Sciatic nerve (tissue), 2 donors: ENCODE results near the gene VEGFC. TPM values are rescaled to one million over a fixed set of nuclear protein-coding genes. Genes with fewer than 3 reads are reported as not detected.

ENCODE experiments used
- ATAC-seq: fragments of 200-7000 bp; cut with Tn5 transposase; one replicate; pipeline ENCODE4 v1.9.1; 2020; ENCODE audit warnings: mild to moderate bottlenecking, moderate library complexity
- DNase-seq: peaks from one replicate; pipeline ENCODE4 v3.0.0-alpha.2; 2020; ENCODE audit warnings: low spot score
- intact Hi-C: fragments of 100-400 bp; cut with DNase I; formaldehyde crosslinking; loops from one replicate; pipeline ENCODE4 v1.14.2; 2022
- total RNA-seq: library from RNA; stranded (reverse); fragmentation: NEBNext Ultra II Directional; extraction: Animal tissue kit (Norgen Biotek cat#: 25700); gene quantifications from one replicate; pipeline ENCODE4 v1.2.1, GENCODE V29; 2021
- donor health status: DM: no; HTN: no; CAD: no.
- donor health status: DM: no; HTN: no; CAD: no.

Gene VEGFC
- total RNA-seq, 1 donor from 2014 or later, result 17.0 TPM

GRCh38 chr4:176775338-176775737 lies 17.4 kb downstream of the VEGFC start:
- ATAC-seq, result no peak
- intact Hi-C loops, result no loop called here
- DNase-seq, result no peak

GRCh38 chr4:176774852-176775251 lies 17.9 kb downstream of the VEGFC start:
- DNase-seq, result no peak
- intact Hi-C loops, result no loop called here
- no peak for ATAC-seq

DNA sequence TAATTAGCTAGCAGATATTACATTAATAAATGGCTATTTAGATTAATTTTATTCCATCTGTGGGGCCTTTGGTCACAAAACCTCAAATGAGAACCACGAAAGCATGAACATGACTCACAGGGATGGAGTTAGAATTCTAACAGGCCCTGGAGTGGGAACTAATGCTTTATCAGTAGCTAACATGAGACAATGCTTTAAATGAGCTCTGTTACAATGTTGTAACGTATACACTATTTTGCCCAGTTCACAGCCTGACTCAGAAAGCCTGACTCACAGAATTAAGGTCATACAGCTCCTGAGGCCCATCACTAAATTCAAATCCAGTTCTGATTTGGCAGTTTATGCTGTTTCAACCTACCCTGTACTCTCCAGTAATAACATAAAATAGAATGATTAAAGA lies 23.2 kb downstream of the VEGFC start:
- ATAC-seq (no peak), DNase-seq (no peak)
- intact Hi-C loops, result no loop called here

- ATAC-seq, result no peak
- intact Hi-C loops, result no loop called here
- DNase-seq, result no peak
Observed at GRCh38 chr4:176767183-176767582, 25.5 kb downstream of the VEGFC start.

GRCh38 chr4:176762661-176763308 lies 29.9 kb downstream of the VEGFC start:
- intact Hi-C loops, result no loop called here
- DNase-seq (no peak), ATAC-seq (no peak)

DNA sequence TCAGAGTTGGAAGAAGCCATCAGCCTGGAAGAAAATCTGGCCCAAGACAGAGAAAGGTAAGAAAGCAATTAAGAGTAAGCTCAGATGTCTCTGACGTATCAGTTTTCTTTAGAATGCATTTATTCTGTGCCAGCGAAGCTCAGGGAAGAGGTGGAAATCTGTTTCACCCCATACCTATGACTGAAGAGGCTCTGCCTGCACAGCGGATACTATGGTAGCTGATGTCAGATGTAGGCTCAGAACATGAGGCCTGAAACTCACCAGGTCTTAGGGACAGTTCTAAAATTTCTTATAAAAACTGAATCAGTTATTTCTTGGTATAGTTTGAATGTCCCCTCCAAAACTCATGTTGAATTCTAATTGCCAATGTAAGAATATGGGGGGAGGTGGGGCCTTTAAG lies 30.9 kb downstream of the VEGFC start:
- ATAC-seq (no peak), DNase-seq (no peak)
- intact Hi-C loops, result no loop called here

DNA sequence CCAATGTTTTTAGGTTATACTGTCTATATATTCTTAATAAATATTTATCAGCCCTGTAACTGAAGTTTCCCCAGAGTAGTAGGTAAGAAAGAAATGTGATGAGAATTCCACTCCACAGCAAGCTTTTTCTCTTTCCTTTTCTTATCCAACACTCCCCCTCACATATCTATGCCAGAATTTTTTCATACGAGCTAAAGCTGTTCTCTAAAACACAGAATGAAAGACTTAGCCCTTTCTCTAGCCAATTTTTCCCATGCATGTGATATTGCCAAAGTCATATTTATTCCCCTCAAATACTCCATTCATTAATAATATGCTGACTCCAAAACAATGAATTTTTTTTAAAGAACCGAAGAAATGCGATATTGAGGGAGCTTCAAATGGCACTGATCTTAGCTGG lies 32.3 kb downstream of the VEGFC start:
- no peak for ATAC-seq
- intact Hi-C loops, result no loop called here

DNA sequence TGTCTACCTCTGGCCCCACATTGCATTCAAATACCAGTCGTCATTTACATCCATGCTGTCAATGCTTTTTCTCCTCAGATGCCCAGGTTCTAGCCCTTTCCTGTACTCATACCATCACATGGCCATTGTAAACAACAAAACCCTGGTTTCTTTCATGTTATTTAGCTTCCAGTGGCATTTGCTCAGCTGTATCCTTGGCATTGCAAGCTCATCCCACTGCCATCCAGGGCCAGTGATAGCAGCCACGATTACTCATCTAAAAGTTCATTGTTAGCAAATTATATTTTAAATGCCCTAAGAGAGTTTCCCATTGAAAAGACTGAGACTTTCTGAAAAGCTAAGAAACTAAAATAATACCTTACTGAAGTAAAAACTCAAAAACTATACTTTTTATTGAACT lies 34.0 kb downstream of the VEGFC start:
- DNase-seq, result no peak
- intact Hi-C loops, result no loop called here
- ATAC-seq, result no peak

More for the DNA sequence above, 32.3 kb downstream of the VEGFC start:
- no peak for DNase-seq

- DNase-seq (no peak), ATAC-seq (no peak)
- intact Hi-C loops, result no loop called here
Observed at GRCh38 chr4:176758323-176758722, 34.4 kb downstream of the VEGFC start.

GRCh38 chr4:176755613-176756012 lies 37.1 kb downstream of the VEGFC start:
- DNase-seq, result no peak
- intact Hi-C loops, result no loop called here
- no peak for ATAC-seq

GRCh38 chr4:176755001-176755400 lies 37.7 kb downstream of the VEGFC start:
- DNase-seq, result no peak
- ATAC-seq, result no peak
- intact Hi-C loops, result no loop called here

DNA sequence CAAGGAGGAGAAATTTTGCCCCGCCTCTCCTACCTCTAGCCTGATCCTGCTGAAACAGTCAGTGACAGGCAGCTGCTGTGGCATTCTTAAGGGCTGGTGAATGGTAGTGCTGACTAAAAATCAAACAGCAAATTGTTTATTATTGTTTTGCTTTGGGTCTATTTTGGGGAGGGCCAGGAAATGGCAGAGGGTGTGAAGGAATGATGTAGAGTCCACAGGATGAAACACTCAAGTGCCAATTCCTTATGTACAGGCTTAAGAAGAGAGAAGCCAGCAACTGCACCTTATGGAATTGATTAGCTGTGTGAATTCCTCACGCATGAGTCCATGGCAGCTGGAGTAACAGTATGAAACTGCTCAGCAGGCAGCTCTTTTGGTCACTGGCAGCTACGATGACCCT lies 39.7 kb downstream of the VEGFC start:
- intact Hi-C loops, result no loop called here
- ATAC-seq (no peak), DNase-seq (no peak)

- ATAC-seq, result no peak
- DNase-seq, result no peak
- intact Hi-C loops, result no loop called here
Observed at GRCh38 chr4:176752191-176752749, 40.5 kb downstream of the VEGFC start.

- intact Hi-C loops, result no loop called here
- DNase-seq (no peak), ATAC-seq (no peak)
Observed at GRCh38 chr4:176751061-176751460, 41.7 kb downstream of the VEGFC start.

DNA sequence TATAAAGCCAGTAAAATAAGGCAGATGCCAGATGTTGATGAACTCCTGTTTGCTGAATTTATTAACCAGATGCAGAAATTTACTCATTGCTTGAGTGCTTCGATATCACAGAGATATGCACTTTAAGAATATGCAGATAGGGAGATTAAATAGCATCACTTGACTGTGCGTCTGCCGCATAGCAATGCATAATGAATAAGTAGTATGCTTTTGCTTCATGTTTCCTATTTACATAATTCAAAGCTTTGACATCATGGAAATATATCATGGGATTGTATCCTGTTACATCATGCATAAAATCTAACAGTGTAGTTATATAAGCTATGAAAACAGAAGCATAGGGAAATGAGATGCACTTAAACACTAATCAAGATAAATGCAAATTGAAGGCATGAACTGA lies 45.9 kb downstream of the VEGFC start:
- DNase-seq, result no peak
- intact Hi-C loops, result no loop called here

DNA sequence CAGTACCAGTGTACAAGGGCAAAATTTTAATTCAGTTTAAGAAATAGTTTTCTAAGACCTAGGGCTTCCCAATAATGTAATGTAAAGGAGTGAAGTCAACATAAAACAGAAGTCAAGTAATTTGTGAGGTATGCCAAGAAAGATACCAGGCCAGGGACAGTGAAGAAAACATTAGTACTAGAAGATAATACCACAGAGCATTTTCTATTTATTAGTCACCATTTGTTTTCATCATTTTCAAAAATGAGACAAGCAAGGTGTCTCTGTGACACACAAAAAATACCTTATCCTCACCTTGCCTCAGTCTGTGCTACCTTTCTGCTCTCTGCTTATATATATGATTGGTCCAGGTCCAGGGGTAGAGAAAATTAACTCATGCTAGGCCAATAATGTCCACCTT lies 46.8 kb downstream of the VEGFC start:
- DNase-seq (no peak), ATAC-seq (no peak)
- intact Hi-C loops, result no loop called here

More for the DNA sequence above, 45.9 kb downstream of the VEGFC start:
- ATAC-seq, result no peak

GRCh38 chr4:176744091-176744490 lies 48.6 kb downstream of the VEGFC start:
- DNase-seq (no peak), ATAC-seq (no peak)
- intact Hi-C loops, result no loop called here

- intact Hi-C loops, result no loop called here
- no peak for DNase-seq
- ATAC-seq, result no peak
Observed at GRCh38 chr4:176742211-176742610, 50.5 kb downstream of the VEGFC start.

GRCh38 chr4:176741253-176741652 lies 51.5 kb downstream of the VEGFC start:
- intact Hi-C loops, result no loop called here
- DNase-seq (no peak), ATAC-seq (no peak)

DNA sequence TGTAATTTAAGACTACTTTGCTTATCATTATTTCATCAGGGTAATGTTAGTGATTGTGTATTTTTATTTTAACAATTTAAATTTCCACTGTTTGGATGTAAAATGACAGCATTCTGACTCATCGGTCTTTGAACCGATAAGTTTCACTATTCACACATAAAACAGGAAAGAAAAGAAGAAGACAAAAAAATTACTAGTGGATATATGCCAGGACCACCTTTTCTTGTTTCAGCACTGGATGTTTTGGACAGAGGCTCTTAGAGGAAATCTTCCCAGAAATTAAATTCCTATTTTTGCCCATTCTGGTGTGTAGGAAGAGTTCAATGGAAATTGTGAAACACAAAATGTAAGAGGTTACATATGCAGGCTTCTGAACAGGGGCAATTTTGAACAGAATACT lies 57.4 kb downstream of the VEGFC start:
- intact Hi-C loops, result no loop called here
- no peak for DNase-seq
- ATAC-seq, result no peak

DNA sequence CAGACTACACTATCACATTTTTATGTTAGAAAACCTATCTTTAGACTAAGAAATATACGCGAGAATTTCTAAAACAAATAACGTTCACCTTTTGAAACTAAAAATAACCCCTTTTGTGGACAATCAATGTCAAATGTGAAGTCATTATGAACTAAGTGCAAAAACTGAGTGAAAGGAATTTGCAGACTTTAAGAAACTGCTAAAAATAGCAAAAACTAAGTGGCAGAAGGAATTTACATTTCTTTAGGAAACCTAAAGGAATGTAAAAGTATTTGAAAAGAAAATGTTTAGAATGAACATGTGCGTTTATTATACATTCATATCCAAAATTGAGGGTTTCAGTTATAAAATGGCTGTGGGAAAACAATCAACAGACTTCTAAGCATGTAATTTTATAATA lies 58.3 kb downstream of the VEGFC start:
- ATAC-seq (no peak), DNase-seq (no peak)
- intact Hi-C loops, result no loop called here
